Kidney (tissue), 14 donors: ENCODE results near the gene SMAD3. TPM values are rescaled to one million over a fixed set of nuclear protein-coding genes. Genes with fewer than 3 reads are reported as not detected.

Experiments
- DNase-seq, 5 donors: peaks; one replicate each; pipeline ENCODE4 v3.0.0-alpha.2; 2013 to 2020
- FAIRE-seq: peaks from 2 replicates; lab custom pipeline; 2012; peaks lifted over from hg19 to GRCh38; lab: Jason Lieb, UNC
- H3K27ac ChIP-seq, 2 donors: one replicate each; pipeline ENCODE4 v1.7.0; 2013; ENCODE audit warnings: low read depth in 2 of 2, low read length in 2 of 2, inconsistent platforms in 1 of 2
- H3K27me3 ChIP-seq: one replicate; pipeline ENCODE4 v1.7.1; 2013; ENCODE audit warnings: low read length, inconsistent platforms; ENCODE audit not compliant: control insufficient read depth, insufficient read depth
- H3K36me3 ChIP-seq, 3 donors: one replicate each; pipeline versions ENCODE4 v1.7.0 to v1.7.1; 2013; ENCODE audit warnings: low read length in 3 of 3, control low read depth in 1 of 3, inconsistent platforms in 1 of 3; ENCODE audit not compliant: insufficient read depth in 3 of 3, control insufficient read depth in 2 of 3
- H3K4me1 ChIP-seq, 3 donors: one replicate each; pipeline versions ENCODE4 v1.7.0 to v1.7.1; 2013; ENCODE audit warnings: low read length in 3 of 3, inconsistent platforms in 1 of 3, low read depth in 1 of 3; ENCODE audit not compliant: control insufficient read depth in 2 of 3, insufficient read depth in 2 of 3
- H3K4me3 ChIP-seq, 3 donors: one replicate each; pipeline versions ENCODE4 v1.7.0 to v1.8.1; 2013; ENCODE audit warnings: low read length in 3 of 3, control low read depth in 1 of 3, inconsistent platforms in 1 of 3
- H3K9ac ChIP-seq, 3 donors: one replicate each; pipeline versions ENCODE4 v1.7.0 to v1.7.1; 2013; ENCODE audit warnings: low read length in 3 of 3, control low read depth in 1 of 3, inconsistent platforms in 1 of 3
- H3K9me3 ChIP-seq, 3 donors: one replicate each; pipeline versions ENCODE4 v1.7.0 to v1.7.1; 2013; ENCODE audit warnings: low read length in 3 of 3, control low read depth in 1 of 3, inconsistent platforms in 1 of 3; ENCODE audit not compliant: control insufficient read depth in 2 of 3, insufficient read depth in 1 of 3
- CTCF ChIP-seq: IDR thresholded peaks from 3 replicates; pipeline ENCODE4 v1.5.1; 2012; ENCODE audit warnings: mild to moderate bottlenecking, moderate library complexity, borderline replicate concordance; ENCODE audit not compliant: insufficient read depth; ENCODE audit errors: extremely low read depth
- intact Hi-C: fragments of 100-400 bp; cut with DNase I; formaldehyde crosslinking; loops from one replicate; pipeline ENCODE4 v1.11.1; 2022
- polyA plus RNA-seq: library from polyadenylated mRNA; stranded (reverse); fragments of 350-450 nt; fragmentation: Illumina TruSeq; extraction: RNeasy Lipid Tissue Mini Kit (QIAGEN cat#74804); gene quantifications from one replicate; pipeline ENCODE4 v1.2.3, GENCODE V29; 2014; ENCODE audit warnings: low read depth, low replicate concordance; ENCODE audit not compliant: insufficient read depth
- total RNA-seq: library from RNA; stranded (reverse); fragmentation: NEBNext Ultra II Directional; extraction: Animal tissue kit (Norgen Biotek cat#: 25700); gene quantifications from one replicate; pipeline ENCODE4 v1.2.1, GENCODE V29; 2021
- donor health status: control.
- donor health status: control.
- donor health status: control.
- donor health status: control.
- donor health status: control.
- donor health status: DM: yes; HTN: yes; CAD: no.
- donor health status: Normal renal cell carcinoma (clear cell type).

SMAD3 gene
- total and polyA plus RNA-seq, 2 donors from 2014 or later = 10.1 to 58.2 TPM

DNA sequence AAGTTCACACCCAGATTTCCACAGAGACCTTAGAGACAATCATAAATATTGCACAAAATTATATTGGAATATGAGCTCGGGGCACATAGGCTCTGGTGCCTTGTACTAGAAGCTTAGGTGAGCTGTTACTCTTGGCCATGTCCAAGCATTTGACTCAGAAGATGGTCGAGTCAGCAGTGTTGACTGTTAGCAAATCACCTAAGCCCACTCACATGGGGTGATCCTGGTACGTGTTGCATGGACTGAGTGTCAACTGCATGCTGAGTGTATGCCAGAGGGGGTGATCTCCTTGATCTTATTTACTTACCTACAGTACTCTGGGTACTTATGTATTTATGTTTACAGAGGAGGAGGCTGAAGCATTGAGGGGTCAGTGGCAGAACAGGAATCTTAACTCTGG is 14.0 kb downstream of the SMAD3 start:
- Histone ChIP-seq H3K4me1 (peaks cover 0 to 65% (median 47%) of the 10 kb centered on the region in 3 donors), H3K27ac (no peak overlapping the region), H3K9ac (no peak overlapping the region), H3K9me3 (no peaks in the 10 kb centered on the region), H3K4me3 (no peak overlapping the region), H3K36me3 (peaks cover 0 to 4% (median 0%) of the 10 kb centered on the region in 3 donors), H3K27me3 (no peaks in the 10 kb centered on the region)
- intact Hi-C loops = no loop called here
- no peak for DNase-seq
- TF ChIP-seq CTCF = no peak
- FAIRE-seq = no peak

DNA sequence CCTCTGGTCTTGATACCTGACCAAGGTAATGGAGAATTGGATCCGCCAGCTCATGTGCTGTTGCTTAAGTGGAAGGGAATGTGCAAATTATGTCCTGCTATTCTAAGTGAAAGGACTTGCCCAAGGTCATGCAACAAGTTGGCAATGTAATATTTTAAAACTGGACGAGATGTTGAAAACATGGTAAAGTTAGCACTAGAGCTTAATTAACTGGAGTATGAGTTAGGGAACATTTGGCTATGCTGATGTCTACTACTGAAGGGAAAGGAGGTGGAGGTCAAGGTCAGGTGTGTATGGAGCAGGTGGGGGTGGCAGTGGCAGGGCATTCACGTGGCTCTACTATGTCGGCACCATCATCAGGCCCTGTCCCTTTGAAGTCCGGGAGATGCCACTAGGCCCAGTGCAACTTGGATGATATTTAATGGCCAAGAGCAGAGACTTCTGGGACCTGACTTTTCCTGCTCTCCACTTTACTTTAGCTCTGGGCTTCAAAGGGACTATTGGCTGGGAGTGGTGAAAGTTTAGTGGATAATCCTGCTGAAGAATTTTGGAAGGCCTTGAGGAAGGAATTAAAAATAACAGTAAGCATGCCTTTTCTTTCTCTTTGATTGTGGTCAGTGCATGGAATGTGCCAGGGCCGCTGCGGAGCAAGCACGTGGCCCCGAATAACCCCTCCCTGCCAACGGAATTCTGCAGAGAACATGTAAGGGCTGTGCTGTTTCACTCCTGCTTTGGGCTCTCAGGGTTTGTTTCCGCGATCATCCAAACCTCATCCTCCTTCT is 14.9 kb downstream of the SMAD3 start:
- TF ChIP-seq CTCF = no peak

DNA sequence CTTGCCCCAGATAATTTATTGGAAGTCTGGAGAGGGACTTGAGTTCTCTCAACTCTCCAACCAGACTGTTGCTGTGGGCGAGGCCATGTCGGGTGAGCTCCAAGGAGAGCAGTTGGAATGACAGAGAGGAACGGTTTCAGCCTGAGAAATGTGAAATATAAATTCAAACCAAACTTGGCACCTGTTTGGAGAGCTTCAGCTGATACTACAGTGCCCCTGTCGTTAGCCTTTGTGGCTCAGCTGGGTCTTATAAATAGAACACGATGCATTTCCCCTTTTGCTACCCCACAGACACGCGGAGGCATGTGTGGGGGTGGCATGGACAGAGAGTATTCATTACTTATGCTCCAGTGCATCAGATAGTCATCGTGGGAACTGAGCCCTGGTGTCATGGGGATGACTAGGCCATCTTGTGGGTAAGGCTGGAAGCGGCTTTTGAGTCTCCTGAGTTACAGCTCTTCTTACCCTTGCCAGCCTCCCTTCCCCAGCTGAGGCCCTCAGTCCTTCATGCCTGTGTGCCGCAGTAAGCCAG is 15.6 kb downstream of the SMAD3 start:
- H3K36me3 ChIP-seq = no peaks in the 10 kb centered on the region
- no peaks in the 10 kb centered on the region for H3K27me3 ChIP-seq
- H3K27ac ChIP-seq = peak overlapping the region; percentile 0 to 5
- H3K4me1 ChIP-seq = peaks cover 0 to 64% (median 55%) of the 10 kb centered on the region in 3 donors
- intact Hi-C loops = no loop called here
- TF ChIP-seq CTCF = peak; percentile 39
- peak overlapping the region in 1 of 3 donors; percentile 16 for H3K4me3 ChIP-seq
- DNase-seq = peak in 4 of 5 donors; percentile 67 to 86 (median 80)
- FAIRE-seq = no peak
- no peak overlapping the region for H3K9ac ChIP-seq
- H3K9me3 ChIP-seq = no peaks in the 10 kb centered on the region

More for the DNA sequence above, 14.9 kb downstream of the SMAD3 start:
- peak in 1 of 5 donors; percentile 81 for DNase-seq
- H3K27me3 ChIP-seq = no peaks in the 10 kb centered on the region
- H3K9me3 ChIP-seq = no peaks in the 10 kb centered on the region
- no peaks in the 10 kb centered on the region for H3K36me3 ChIP-seq
- H3K4me3 ChIP-seq = peak overlapping the region in 1 of 3 donors; percentile 16
- H3K27ac ChIP-seq = peak overlapping the region; percentile 0 to 5
- H3K4me1 ChIP-seq = peaks cover 0 to 61% (median 50%) of the 10 kb centered on the region in 3 donors
- no peak for FAIRE-seq
- H3K9ac ChIP-seq = no peak overlapping the region
- intact Hi-C loops = no loop called here
